Measurements from ENCODE around the gene ZNF611.
"Not testable (repeated sequence)": the region's sequence is repeated elsewhere in the genome, so short reads cannot be mapped to it uniquely, and the experiment has no call there.

Gene ZNF611

GRCh38 chr19:52688335-52688734, 46.5 kb downstream of the ZNF611 start:
- in situ Hi-C loops (cut with MboI; ENCODE audit: low sequenced_read_pairs, unreplicated experiment), result no loop called here
- no peak for TF ChIP-seq CTCF (IDR thresholded peaks at IDR 0.05; ENCODE audit: borderline replicate concordance, control extremely low read depth, extremely low read depth, insufficient read depth, missing control alignments)

DNA sequence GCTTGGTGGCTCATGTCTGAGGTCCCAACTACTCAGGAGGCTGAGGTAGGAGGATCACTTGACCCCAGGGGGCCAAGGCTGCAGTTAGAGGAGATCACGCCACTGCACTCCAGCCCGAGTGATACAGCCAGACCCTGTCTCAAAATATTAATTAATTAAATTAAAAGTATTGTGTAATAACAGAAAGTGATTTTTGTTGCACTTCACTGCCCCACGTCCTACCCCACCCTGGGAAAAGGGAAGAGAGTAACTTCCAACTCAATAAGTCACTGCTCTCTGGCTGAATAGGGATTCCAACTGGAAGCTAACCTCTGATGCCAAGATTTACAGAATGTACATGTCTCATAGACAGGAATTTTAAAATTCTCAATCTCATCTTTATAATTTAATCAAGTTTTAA, 47.2 kb downstream of the ZNF611 start:
- TF ChIP-seq CTCF (IDR thresholded peaks at IDR 0.05; ENCODE audit: borderline replicate concordance, control extremely low read depth, extremely low read depth, insufficient read depth, missing control alignments), result no peak
- in situ Hi-C loops (cut with MboI; ENCODE audit: low sequenced_read_pairs, unreplicated experiment), result no loop called here
- DNase-seq (ENCODE audit: low spot score), result no peak

More at GRCh38 chr19:52688335-52688734, 46.5 kb downstream of the ZNF611 start:
- DNase-seq (ENCODE audit: low spot score), result no peak

GRCh38 chr19:52685811-52686210, 49.0 kb downstream of the ZNF611 start:
- in situ Hi-C loops (cut with MboI; ENCODE audit: low sequenced_read_pairs, unreplicated experiment), result no loop called here
- no peak for TF ChIP-seq CTCF (IDR thresholded peaks at IDR 0.05; ENCODE audit: borderline replicate concordance, control extremely low read depth, extremely low read depth, insufficient read depth, missing control alignments)
- no peak for DNase-seq (ENCODE audit: low spot score)

DNA sequence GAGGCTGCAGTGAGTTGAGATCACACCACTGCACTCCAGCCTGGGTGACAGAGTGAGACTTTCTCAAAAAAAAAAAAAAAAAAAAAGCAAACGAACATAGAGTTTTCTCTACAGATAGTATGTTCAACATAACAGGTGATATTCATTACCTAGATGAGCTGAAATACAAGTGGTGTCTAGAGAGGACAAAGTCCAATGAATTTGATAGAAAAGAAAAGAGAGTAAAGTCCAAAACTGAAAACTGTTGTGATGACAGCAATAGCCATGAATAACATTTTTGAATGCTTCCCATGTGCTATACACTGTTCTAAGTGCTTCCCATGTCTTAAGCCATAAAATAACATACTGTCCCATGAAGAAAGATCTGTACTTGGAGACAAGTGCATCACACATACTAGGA, 53.6 kb downstream of the ZNF611 start:
- DNase-seq (ENCODE audit: low spot score); in situ Hi-C loops (cut with MboI; ENCODE audit: low sequenced_read_pairs, unreplicated experiment): not testable (repeated sequence)

DNA sequence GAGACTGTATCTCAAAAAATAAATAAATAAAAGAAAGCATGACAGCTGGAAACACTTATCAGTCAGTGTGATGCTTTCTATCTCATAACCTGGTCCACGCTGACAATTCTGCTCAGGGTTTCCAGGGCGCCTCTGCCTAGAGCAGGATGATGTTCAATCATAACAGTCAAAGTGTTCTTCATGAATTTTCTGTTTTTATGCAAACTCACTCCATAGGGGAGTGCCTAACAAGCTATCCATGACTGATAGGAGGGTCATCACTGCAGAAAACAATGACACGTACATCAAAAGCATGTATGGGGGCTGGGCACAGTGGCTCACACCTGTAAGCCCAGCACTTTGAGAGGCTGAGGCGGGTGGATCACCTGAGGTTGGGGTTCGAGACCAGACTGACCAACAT, 55.2 kb downstream of the ZNF611 start:
- DNase-seq (ENCODE audit: low spot score), result no peak
- no peak for TF ChIP-seq CTCF (IDR thresholded peaks at IDR 0.05; ENCODE audit: borderline replicate concordance, control extremely low read depth, extremely low read depth, insufficient read depth, missing control alignments)
- in situ Hi-C loops (cut with MboI; ENCODE audit: low sequenced_read_pairs, unreplicated experiment), result no loop called here

DNA sequence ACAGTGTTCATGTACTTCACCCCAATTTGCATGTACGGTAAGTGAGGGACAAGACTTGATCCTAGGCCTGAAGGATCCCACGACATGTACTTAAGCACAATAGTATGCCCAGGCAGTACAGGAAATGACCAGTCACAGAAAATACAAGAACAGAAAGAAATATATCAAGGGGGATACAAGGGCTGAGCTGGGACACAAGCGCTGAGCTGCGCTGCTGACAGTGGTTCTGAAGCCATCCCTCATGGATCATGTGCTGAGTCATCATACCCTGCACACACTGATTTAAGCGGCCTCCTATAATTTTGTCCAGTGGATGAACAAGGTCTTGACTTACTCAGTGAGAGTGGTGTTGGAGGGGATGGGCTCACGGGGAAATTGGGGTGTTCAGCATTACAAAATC, 59.6 kb downstream of the ZNF611 start:
- DNase-seq (ENCODE audit: low spot score); in situ Hi-C loops (cut with MboI; ENCODE audit: low sequenced_read_pairs, unreplicated experiment): not testable (repeated sequence)

- no peak for TF ChIP-seq CTCF (IDR thresholded peaks at IDR 0.05; ENCODE audit: borderline replicate concordance, control extremely low read depth, extremely low read depth, insufficient read depth, missing control alignments)
- in situ Hi-C loops (cut with MboI; ENCODE audit: low sequenced_read_pairs, unreplicated experiment), result no loop called here
Measured at GRCh38 chr19:52673014-52673413, 61.8 kb downstream of the ZNF611 start.

GRCh38 chr19:52670046-52670445, 64.8 kb downstream of the ZNF611 start:
- no peak for TF ChIP-seq CTCF (IDR thresholded peaks at IDR 0.05; ENCODE audit: borderline replicate concordance, control extremely low read depth, extremely low read depth, insufficient read depth, missing control alignments)
- no peak for DNase-seq (ENCODE audit: low spot score)
- in situ Hi-C loops (cut with MboI; ENCODE audit: low sequenced_read_pairs, unreplicated experiment), result no loop called here

More at GRCh38 chr19:52673014-52673413, 61.8 kb downstream of the ZNF611 start:
- no peak for DNase-seq (ENCODE audit: low spot score)
